DMS153 treated with DMSO at 0.1 percent for 48 hours (cell line): Measurements from ENCODE around the gene NQO1.
"Not testable (repeated sequence)": the region's sequence is repeated elsewhere in the genome, so short reads cannot be mapped to it uniquely, and the experiment has no call there.

ENCODE experiments used
- DNase-seq: peaks from one replicate; lab custom pipeline; 2025; ENCODE audit not compliant: unreplicated experiment; lab: John Stamatoyannopoulos, UW

Gene NQO1

DNA sequence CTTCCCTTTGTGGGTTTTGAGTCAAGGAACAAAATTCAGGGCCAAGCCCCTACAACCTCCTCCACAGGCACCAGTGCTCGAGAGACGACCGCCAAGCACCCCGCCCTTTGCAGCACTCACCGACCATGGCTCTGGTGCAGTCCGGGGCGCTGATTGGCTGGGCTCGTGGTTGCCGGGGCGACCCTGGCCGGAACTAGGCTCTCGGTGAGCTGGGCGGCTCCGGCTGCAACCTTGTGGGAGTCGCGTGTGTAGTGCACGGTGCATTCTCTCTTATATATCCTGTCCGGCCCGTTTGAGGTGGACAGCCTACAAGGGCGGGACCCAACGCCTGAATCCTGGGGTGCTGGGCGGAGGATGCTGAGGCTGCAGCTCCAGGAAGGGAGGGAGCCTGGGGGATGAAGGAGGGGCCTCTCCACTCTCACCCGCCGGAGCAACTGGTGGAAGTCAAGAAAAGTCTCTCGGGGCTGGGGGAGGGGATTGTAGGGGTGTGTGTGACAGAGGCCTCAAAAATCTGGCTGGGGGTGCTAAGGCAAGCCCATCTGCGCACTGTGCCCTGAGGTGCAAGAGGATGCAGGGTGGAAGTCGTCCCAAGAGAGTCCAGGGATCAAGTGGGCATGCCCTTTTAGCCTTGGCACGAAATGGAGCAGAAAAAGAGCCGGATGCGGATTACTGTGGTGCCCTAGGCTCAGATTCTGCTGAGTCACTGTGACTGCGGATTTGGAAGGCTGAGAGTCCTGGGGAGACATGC lies at the start of gene NQO1:
NQO1 (minus strand) TSS at position 248 of the 748 bp plus-strand sequence; CDS start at position 127, 121 bp downstream.
- peak; percentile 95 for DNase-seq

DNA sequence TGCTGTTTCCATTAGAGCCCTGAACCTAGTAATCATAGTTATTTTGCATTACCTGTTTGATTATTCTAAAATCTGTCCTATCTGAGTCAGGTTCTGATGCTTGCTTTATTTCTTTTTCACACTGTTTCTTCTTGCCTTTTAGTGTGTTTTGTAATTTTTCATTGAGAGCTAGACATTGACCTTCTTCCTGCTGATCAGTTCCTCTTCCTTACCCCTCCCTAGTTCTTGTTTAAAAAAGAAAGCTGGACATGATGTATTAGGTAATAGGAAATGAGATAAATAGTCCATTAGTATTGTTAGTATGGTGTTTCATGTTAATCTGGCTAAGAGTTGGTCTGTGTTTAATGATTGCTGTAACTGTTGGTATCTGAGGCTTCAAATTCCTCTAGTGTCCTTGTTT lies 49.2 kb upstream of the NQO1 start:
- no peak for DNase-seq

DNA sequence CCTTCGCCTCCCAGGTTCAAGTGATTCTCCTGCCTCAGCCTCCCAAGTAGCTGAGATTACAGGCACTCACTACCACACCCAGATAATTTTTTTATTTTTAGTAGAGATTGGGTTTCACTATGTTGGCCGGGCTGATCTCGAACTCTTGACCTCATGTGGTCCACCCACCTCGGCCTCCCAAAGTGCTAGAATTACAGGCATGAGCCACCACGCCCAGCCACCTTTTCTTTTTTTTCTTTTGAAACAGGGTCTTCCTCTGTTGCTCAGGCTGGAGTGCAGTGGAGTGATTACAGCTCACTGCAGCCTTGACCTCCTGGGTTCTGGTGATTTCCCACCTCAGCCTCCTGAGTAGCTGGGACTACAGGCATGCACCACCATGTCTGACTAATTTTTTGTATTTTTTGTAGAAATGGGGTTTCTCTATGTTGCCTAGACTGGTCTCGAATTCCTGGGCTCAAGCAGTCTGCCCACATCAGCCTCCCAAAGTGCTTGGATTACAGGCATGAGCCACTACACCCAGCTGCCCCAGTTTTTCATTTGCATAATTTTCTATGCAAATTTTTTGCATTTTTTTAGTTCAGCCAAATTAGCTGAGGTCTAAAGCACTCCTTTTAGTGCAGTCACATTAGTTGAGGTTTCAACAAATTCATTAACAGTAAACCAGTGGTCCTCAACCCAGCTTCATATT lies 47.0 kb upstream of the NQO1 start:
- no peak for DNase-seq

DNA sequence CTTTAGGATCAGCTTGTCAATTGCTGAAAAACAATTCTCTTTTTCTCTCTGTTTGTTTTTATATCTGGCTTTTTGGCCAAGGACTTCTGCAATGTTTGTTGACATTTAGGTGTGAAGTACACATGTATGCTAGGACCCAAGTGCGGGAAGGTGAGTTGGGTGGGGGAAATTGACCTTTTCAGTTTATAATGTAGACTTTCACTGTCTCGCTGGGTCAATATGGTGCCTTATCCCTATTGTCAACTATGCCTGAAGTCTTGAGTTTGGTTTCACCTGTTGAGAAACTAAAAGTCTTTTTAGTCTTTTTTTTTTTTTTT lies 45.2 kb upstream of the NQO1 start:
- DNase-seq: no peak

DNA sequence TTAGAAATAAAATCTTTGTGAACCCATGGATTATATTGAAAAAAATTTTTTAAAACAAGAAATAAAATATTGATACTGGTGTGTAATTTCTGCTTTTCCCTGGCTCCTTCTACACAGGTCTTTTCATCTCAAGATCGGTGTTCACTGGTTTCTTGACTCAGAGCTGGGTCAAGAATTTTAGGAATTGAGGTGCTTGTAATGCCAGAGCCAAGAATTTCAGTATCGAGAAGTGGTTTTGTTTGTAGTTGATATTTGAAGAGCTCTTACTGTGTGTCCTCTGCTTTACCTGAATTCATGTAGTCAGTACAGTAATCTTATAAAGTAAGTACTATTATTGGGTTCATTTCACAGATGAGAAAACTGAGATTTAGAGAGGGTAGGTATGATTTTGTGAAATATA lies 43.0 kb upstream of the NQO1 start:
- no peak for DNase-seq

DNA sequence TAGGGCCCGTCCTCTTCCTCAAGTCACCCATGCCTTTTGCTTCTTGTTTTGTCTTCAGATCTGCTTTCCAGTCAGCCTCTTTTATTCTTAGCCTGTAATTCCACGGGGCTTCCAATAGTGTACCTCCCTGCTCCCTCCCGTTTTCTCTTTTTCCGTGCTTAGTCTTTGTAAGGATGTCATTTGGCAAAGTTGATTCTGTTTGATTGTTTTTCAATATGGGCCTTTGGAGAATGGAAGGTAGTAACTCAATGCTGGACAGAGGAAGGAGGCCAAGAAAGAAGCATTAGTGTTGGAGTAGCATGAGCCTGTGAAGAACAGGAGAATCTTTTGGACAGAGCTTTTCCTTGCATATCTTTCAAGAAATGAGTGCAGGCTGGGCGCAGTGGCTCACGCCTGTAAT lies 42.3 kb upstream of the NQO1 start:
- no peak for DNase-seq

DNA sequence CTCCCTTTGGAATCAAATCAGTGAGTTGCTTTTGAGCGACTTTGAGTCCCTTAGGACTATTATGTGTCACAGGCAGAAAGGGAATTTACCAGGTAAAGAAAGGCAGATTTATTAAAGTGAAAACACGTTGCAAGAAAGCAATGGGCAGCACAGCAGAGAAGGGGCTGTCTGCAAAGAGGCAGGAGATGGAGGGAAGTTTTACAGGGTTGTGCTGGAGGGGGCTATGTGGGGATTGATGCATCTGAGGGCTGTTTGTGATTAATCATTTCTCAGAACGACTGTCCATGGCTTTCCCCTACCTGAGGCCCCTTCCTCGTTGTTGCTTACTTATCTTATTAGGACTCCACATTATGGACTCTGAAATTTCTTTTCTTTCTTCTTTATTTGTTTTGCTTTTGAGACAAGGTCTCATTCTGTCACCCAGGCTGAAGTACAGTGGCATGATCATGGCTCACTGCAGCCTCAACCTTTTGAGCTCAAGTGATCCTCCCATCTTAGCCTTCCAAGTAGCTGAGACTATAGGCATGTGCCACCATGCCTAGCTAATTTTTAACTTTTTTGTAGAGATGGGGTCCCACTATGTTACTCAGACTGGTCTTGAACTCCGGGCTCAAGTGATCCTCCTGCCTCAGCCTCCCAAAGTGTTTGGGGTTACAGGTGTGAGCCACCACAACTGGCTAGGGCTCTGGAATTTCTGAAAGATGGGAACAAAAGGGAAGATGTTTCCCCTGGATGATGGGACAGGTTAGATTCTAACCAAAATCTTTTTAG lies 41.3 kb upstream of the NQO1 start:
- DNase-seq: no peak

DNA sequence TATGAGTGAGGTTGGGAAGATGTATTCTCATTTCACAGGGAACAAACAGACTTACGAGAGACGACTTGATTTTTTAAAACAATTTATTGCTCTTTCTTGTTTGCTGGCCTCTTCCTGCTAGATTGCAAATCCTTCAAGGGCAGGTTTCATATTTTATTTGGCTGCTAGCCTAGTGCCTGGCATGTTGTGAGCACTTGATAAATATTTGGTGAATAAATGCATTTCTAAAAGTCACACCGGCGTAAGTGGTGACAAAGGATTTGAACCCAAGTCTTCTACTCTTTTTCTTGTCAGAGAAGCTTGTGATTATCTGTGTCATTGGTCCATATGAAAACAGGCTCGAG lies 37.2 kb upstream of the NQO1 start:
- no peak for DNase-seq

DNA sequence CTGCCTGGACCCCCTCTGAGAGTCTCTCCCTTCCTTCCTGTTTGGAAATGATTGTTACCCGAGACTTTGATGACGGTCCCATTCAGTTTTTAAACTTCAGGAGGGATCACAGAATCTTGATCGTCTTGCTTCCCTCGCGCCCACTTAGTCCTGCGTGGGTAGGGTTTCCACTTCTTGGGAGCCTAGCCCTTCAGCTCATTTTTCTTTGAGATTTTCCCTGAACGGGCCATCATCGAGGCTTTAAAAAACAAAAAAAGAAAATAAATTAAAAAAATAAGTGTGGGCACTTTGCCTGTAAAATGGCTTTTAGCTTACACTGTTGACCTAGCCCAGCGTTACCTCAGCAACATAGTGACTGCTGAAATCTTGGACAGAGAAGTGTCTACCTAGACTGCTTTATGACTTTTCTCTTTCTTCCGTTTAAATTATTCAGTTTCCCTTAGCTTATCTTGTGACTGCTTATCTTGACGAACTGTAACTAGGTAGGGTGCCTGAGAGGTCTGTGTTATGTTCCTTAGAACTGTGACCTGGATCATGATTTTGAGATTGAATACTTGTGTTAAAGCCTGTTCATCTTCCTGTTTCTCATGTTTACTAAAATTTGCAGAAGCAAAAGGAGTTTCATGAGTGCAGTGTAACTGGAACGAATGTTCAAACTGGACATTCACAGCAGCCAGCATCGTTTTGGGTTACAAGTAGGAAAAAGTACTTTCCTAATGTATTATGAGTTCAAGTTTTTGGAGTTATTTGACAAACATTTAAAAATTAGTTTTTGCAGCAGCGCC lies 36.6 kb upstream of the NQO1 start:
- DNase-seq: peak; percentile 16

DNA sequence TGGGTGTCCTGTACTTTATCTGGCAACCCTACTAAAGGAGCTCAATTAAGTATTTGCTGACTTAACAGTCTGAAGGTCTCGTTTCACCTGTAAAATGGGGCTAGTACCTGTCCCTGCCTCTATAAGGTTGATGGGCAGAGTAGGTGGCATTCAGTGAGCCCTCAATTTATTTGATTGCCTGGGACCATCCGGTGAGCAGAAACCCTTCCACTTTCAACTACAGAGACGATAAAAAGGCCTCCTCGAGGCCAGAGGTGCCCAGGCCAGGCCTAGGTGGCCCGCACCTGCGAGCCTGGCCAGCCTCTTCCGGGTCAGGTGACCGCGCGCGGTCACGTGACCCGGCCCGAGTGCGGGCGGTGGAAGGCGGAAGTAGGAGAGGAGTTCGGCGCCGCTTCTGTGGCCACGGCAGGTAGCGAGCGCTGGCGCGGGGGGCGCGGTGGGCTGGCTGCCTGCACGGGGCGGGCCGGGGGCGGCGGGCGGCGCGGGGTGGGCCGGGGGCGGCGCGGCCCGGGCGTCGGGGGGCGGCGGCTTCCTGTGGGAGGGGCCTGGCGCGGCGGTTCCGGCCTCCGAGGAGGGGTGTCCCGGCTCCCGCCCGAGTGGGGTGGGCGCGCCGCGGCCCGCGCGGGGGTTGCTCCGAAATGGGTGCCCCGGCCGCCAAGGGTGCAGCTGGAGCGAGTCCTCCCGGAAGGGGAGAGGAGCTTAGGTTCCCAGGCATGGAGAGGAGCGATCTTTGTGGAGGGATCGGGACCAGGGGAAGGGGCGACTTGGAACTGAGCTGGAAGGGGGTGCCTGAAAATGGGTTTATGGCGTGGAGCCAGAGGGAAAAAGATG lies 35.8 kb upstream of the NQO1 start, which contains the start of gene WWP2:
WWP2 (plus strand) TSS at position 350 of the 831 bp plus-strand sequence. CDS start 24,679 bp downstream, outside the sequence.
- peak; percentile 47 for DNase-seq

DNA sequence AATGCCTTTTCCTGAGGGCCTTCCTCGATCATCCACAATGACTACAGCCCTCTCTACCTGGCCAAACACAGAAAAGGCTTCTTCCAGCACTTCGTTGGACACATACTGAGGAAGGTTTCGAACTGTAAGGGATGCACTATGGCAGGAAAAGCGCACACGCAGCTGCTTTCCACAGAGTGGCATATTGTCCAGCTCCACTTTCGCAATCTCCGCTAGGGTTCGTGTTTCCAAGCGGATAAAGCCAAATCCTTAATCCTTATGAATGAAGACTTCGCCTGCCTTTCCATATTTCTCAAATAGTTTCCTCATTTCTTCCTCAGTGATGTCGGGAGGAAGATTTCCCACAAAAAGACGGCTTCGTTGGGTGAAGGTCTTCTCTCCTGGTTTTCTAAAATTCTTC lies 31.0 kb upstream of the NQO1 start:
- not testable (repeated sequence) for DNase-seq

DNA sequence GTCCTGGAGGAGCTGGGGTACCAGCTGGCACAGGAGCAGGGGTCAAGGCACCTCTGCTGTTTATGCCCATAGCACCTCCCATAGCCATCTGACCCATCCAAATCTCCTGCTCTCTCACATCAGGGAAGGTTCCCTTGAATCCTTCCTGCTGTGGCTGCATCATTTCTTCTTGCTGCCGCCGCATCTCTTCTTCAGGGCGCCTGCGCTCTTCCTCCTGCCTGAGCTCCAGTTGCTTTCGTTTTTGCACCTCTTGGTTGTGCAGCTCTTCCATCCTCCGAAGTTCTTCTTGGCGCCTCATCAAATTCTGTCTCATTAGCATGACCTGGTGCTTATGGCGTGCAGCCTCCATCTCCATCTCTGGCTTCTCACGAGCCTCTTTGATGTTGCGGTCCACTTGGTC lies 30.3 kb upstream of the NQO1 start:
- no peak for DNase-seq

DNA sequence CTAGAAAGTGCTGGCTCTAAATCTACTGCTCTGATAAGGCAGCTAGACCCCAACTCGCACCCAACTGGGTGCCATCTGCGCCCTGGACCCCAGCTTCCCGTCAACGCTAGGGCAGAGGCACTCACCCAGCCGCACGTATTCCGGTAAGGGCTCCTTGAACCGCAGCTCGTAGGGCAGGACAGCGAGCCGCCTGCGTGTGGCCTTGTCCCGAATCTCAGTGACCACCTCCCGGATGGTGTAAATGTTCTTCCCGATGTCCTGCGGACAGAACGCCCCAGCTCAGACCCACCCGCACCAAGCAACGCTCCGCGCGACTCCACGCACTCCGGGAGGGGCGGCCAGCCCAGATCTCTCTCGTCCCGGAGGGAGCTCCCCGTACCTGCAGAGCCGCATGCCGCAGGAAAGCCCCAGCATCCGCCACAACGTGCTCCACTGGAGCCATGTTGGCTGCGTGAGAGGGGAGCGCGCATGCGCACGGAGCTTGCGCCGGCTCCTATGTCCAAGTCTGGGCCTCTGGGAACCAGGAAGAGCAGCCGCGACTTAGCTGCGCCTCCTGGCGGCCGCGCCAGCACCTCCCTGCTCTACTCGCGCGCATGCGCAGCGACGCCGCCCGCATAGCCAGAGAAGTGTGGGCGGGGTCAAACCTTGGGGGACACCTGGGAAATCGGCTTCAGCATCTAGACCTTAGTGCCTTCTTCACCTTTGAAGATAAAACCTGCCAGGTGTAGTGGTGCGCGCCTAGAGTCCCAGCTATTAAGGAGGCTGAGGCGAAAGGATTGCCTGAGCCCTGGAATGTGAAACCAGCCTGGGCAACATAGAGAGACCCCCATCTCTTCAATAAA lies 28.3 kb upstream of the NQO1 start, which contains the start of gene NOB1:
NOB1 (minus strand) TSS at position 458 of the 842 bp plus-strand sequence; CDS start at position 442, 16 bp downstream.
- DNase-seq: peak; percentile 96

DNA sequence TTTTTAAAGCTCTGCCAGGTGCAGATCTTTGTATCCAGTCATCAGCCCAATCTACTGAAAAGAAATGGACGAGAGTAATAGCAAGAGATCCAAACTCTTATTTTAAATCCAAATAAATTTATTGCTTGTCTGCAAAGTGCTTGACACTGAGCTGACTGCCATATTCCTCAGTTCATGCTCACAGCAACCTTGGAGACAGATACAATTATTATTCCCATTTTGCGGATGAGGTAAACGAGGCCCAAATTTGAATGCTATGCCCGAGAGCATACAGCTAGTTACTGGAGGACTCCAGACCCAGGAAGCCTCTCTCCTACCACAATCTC lies 27.7 kb upstream of the NQO1 start:
- DNase-seq: no peak

DNA sequence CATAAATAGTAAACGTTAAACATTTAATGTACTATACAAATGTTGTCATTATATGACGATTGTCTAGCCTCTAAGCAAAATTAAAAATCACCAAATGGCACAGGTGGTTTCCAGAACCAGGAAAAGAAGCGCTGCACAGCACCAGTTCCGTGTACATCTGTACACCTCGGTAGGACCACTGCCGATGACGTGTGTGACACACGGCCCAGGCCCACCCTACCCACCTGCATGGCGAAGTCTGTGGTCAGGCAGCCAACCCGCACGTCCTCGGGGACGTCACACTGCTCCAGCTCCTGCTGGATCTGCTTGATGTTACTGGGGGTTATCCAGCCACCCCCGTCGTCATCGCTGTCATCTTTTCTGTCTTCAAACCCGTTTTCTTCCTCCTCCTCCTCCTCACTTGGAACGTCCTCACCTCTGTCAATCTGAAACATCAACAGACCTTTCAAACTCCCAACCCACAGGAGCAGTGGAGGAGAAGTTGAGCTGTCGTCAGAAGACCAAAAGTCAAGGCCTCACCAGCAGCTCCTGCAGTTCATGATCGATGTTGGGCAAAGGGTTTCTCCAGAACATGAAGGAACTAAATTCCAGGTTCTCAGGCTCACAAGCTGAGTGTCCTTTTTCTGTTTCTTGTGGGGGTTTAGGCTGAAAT lies 22.5 kb upstream of the NQO1 start:
- no peak for DNase-seq

DNA sequence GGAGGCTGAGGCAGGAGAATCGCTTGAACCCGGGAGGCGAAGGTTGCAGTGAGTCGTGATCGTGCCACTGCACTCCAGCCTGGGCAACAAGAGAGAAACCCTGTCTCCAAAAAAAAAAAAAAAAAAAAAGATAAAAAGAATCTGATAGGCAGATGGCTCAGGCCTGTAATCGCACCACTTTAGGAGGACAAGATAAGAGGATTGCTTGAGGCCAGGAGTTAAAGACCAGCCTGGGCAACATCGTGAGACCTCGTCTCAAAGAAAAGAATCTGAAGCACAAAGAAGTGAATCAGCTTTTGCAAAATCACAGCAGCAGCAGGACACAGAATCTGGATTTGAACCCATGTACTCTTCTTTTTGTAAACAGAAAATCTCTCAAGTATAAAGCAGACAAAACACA lies 20.8 kb upstream of the NQO1 start:
- no peak for DNase-seq

DNA sequence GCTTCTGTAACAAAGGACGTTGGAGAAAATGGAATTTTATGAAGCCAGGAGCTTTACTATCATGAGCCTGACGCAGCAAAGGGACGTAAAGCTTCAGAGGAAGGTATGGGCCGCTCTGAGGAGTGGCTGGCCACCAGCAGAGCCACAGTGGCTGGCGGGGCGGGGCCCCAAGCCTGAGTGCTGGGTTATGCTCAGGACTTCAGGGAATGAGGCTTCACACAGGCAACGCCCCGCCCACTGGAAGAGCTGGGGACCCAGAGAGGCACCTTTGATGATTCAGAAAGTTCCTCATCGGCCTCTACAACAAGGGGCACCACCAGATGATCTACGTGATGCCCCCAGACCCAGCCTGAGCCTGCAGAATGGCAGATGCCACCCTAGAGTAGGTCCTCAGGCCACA lies 19.6 kb upstream of the NQO1 start:
- no peak for DNase-seq

DNA sequence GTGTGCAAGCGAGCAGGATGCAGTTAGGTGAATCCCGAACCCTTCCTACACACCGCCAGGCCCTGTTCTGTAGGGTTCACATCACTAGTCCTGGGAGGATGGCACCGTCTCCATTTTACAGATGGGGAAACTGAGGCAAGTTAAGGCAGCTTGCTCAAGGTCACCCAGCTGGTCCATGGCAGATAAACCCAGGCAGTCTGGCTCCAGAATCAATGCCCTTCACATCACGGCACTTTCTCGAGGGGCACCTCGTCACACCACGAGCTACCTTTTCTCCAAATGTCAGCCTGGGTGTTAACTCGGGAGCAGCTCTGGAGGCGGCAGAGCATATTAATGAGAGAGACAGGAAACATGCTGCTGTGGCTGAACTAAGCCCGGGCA lies 18.9 kb upstream of the NQO1 start:
- DNase-seq: no peak
